ENCODE measurements around the gene WDR90.

WDR90 gene

DNA sequence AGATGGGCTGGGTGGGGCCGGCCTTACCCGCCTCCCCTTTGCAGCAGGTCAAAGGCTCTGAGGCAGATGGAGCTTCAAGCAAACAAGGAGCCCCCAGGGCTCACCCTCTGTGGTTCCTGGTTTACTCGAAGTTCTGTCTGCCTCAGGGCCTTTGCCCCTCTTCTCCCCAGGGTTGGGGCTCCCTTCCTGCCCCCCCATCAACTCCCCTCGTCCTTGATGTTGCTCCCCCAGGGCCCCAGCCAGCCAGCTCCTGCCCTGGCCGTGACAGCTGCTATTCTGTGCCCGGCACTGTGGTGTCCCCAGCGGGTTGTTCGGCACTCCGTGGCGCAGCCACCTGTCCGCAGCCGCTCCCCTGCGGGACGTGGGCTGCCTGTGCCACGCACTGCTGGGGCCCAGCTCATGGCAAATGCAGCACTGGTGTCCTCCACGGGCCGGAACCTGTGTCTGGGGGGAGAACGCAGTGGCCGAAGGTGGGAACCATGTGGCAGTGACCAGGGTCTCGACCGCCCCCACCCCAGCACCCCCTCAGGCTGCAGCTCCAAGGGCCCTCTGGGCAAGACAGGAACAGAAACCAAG lies 61.4 kb downstream of the WDR90 start:
- Histone ChIP-seq H3K4me3 (ENCODE audit: low read length, poor library complexity, severe bottlenecking) (no peak overlapping the region), H3F3A (ENCODE audit: low read depth) (no peaks in the 10 kb centered on the region), H3K27me3 (ENCODE audit: insufficient read depth, low read length, poor library complexity, severe bottlenecking) (no peaks in the 10 kb centered on the region), H3K4me2 (ENCODE audit: low read depth, low read length, poor library complexity, severe bottlenecking) (no peak overlapping the region), H4K20me1 (ENCODE audit: insufficient read depth, low read length, poor library complexity, severe bottlenecking) (no peaks in the 10 kb centered on the region), H3K9ac (ENCODE audit: low read depth, low read length, poor library complexity, severe bottlenecking) (no peak overlapping the region), H3K4me1 (ENCODE audit: insufficient read depth, low read length, poor library complexity, severe bottlenecking) (no peaks in the 10 kb centered on the region), H3K36me3 (ENCODE audit: insufficient read depth, low read length) (no peaks in the 10 kb centered on the region), H3K79me2 (ENCODE audit: insufficient read depth, low read length) (no peaks in the 10 kb centered on the region), H3K9me3 (ENCODE audit: insufficient read depth, low read depth, low read length) (no peaks in the 10 kb centered on the region), H2AFZ (ENCODE audit: low read length) (no peak overlapping the region), H3K9me2 (replicated peaks; ENCODE audit: low read depth, low read length) (no peaks in the 10 kb centered on the region)
- no peak for TF ChIP-seq EZH2phosphoT487 (IDR thresholded peaks at IDR 0.05; ENCODE audit: borderline replicate concordance)
- TF ChIP-seq, protein P1, sequence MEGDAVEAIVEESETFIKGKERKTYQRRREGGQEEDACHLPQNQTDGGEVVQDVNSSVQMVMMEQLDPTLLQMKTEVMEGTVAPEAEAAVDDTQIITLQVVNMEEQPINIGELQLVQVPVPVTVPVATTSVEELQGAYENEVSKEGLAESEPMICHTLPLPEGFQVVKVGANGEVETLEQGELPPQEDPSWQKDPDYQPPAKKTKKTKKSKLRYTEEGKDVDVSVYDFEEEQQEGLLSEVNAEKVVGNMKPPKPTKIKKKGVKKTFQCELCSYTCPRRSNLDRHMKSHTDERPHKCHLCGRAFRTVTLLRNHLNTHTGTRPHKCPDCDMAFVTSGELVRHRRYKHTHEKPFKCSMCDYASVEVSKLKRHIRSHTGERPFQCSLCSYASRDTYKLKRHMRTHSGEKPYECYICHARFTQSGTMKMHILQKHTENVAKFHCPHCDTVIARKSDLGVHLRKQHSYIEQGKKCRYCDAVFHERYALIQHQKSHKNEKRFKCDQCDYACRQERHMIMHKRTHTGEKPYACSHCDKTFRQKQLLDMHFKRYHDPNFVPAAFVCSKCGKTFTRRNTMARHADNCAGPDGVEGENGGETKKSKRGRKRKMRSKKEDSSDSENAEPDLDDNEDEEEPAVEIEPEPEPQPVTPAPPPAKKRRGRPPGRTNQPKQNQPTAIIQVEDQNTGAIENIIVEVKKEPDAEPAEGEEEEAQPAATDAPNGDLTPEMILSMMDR (conservative IDR thresholded peaks at IDR 0.05; ENCODE audit: low read length), result no peak

DNA sequence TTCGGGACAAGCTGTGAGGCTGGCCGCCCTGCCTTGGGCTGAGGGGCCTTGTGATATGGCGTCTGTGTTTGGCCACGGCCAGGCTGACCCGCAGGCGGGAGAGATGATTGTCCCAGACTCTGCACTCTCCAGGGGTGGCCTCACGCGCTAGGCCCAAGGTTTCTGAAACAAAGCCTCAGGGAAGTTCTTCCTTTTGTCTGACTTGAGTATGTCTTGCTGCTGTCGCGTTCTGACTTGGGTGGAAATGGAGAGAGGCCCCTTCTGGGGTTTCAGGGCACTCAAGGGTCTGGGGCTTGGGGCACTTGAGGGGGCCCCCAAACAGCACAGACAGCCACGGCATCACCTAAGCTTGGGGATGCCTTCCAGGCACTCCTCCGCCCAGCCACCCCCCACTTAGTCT lies 61.9 kb downstream of the WDR90 start:
- Histone ChIP-seq H3K9ac (ENCODE audit: low read depth, low read length, poor library complexity, severe bottlenecking) (no peak overlapping the region), H3F3A (ENCODE audit: low read depth) (no peaks in the 10 kb centered on the region), H3K4me3 (ENCODE audit: low read length, poor library complexity, severe bottlenecking) (no peak overlapping the region), H4K20me1 (ENCODE audit: insufficient read depth, low read length, poor library complexity, severe bottlenecking) (no peaks in the 10 kb centered on the region), H3K4me1 (ENCODE audit: insufficient read depth, low read length, poor library complexity, severe bottlenecking) (no peaks in the 10 kb centered on the region), H3K9me3 (ENCODE audit: insufficient read depth, low read depth, low read length) (no peaks in the 10 kb centered on the region), H3K27me3 (ENCODE audit: insufficient read depth, low read length, poor library complexity, severe bottlenecking) (no peaks in the 10 kb centered on the region), H3K9me2 (replicated peaks; ENCODE audit: low read depth, low read length) (no peaks in the 10 kb centered on the region), H2AFZ (ENCODE audit: low read length) (no peak overlapping the region), H3K4me2 (ENCODE audit: low read depth, low read length, poor library complexity, severe bottlenecking) (no peak overlapping the region), H3K36me3 (ENCODE audit: insufficient read depth, low read length) (no peaks in the 10 kb centered on the region), H3K79me2 (ENCODE audit: insufficient read depth, low read length) (no peaks in the 10 kb centered on the region)
- TF ChIP-seq, protein P1 (conservative IDR thresholded peaks at IDR 0.05; ENCODE audit: low read length), result no peak
- TF ChIP-seq EZH2phosphoT487 (IDR thresholded peaks at IDR 0.05; ENCODE audit: borderline replicate concordance), result no peak

DNA sequence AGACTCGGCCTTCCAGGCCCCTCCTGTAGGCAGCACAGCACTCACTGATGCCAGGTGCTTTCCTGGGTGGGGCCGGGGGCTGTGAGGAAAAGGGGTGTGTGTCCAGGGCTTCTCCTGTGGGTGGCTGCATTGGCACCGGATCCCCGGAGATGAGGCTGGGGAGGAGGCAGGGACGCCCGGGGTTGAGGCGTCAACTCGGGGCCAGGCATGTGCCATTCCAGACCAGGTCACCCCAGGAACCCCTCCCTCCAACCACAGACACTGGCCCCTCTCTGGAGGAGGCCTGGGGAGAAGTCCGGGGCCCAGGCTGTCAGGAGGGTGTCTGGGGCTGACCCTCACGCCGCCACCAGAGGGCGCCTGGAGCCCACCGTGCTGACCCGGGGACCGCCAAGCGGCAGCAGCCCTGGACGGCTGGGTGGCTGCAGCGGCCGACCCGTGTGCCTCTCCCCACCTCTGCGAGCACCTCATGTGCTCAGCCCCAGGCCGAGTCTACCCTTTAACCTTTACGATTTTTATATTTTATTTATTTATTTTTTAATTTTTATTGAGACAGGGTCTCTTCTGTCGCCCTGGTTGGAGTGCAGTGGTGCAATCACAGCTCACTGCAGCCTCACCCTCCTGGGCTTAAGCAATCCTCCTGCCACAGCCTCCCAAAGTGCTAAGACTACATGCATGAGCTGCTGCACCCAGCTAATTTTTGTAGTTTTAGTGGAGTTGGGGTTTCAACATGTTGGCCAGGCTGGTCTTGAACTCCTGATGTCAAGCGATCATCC lies 62.6 kb downstream of the WDR90 start:
- Histone ChIP-seq H4K20me1 (ENCODE audit: insufficient read depth, low read length, poor library complexity, severe bottlenecking) (no peaks in the 10 kb centered on the region), H3F3A (ENCODE audit: low read depth) (no peaks in the 10 kb centered on the region), H3K9ac (ENCODE audit: low read depth, low read length, poor library complexity, severe bottlenecking) (no peak overlapping the region), H3K36me3 (ENCODE audit: insufficient read depth, low read length) (no peaks in the 10 kb centered on the region), H3K79me2 (ENCODE audit: insufficient read depth, low read length) (no peaks in the 10 kb centered on the region), H3K27me3 (ENCODE audit: insufficient read depth, low read length, poor library complexity, severe bottlenecking) (no peaks in the 10 kb centered on the region), H3K4me3 (ENCODE audit: low read length, poor library complexity, severe bottlenecking) (no peak overlapping the region), H3K4me1 (ENCODE audit: insufficient read depth, low read length, poor library complexity, severe bottlenecking) (no peaks in the 10 kb centered on the region), H2AFZ (ENCODE audit: low read length) (no peak overlapping the region), H3K4me2 (ENCODE audit: low read depth, low read length, poor library complexity, severe bottlenecking) (no peak overlapping the region), H3K9me2 (replicated peaks; ENCODE audit: low read depth, low read length) (no peaks in the 10 kb centered on the region), H3K9me3 (ENCODE audit: insufficient read depth, low read depth, low read length) (no peaks in the 10 kb centered on the region)
- TF ChIP-seq, protein P1 (conservative IDR thresholded peaks at IDR 0.05; ENCODE audit: low read length), result peak; percentile 55
- no peak for TF ChIP-seq EZH2phosphoT487 (IDR thresholded peaks at IDR 0.05; ENCODE audit: borderline replicate concordance)
